K562 (cell line): ENCODE results near the gene HLA-B. TPM values are rescaled to one million over a fixed set of nuclear protein-coding genes. Genes with fewer than 3 reads are reported as not detected.

Experiments
- ATAC-seq: fragments of 200-7000 bp; cut with Tn5 transposase; 3 replicates; pipeline ENCODE4 v1.9.1; 2020; ENCODE audit warnings: moderate library complexity
- BruUV-seq: library from RNA; stranded (reverse); fragments of 400-500 nt; replicated peaks from 2 replicates; lab custom pipeline; 2021; lab: Mats Ljungman, UMichigan
- CTCF ChIA-PET: fragments of 300-600 bp; formaldehyde crosslinking; extraction: SDS; loops from one replicate; lab custom pipeline; 2021; ENCODE audit warnings: low intra/inter-chr PET ratio; lab: Yijun Ruan, JAX
- POLR2A ChIA-PET: fragments of 300-600, 350-650 bp; sonication (Branson Sonifier 250); formaldehyde crosslinking; extraction: SDS; loops from one replicate; lab custom pipeline; 2021; ENCODE audit warnings: antibody characterized with exemption, inconsistent platforms; lab: Yijun Ruan, JAX
- DNase-seq, 4 experiments: peaks; one replicate each; pipeline versions ENCODE4 v3.0.0 to v3.0.0-alpha.2; 2011 to 2018; ENCODE audit warnings: low spot score in 3 of 4, mixed read lengths in 3 of 4; ENCODE audit errors: extremely low read depth in 1 of 4
- FAIRE-seq: peaks from 2 replicates; lab custom pipeline; 2011; peaks lifted over from hg19 to GRCh38; lab: Jason Lieb, UNC
- H2AFZ ChIP-seq: 2 replicates; pipeline ENCODE4 v1.6.0; 2011; ENCODE audit warnings: low read depth, low read length, control low read depth, inconsistent platforms
- H3K27ac ChIP-seq: fragments of 200-600 bp; 3 replicates; pipeline ENCODE4 v1.8.0; 2011; ENCODE audit warnings: low read depth, mild to moderate bottlenecking, control low read depth, inconsistent platforms, low read length, moderate library complexity, mixed read lengths; ENCODE audit errors: extremely low read depth
- H3K27me3 ChIP-seq, 2 experiments: fragments of 300-600 bp in 1 of 2; 2 replicates in 1 of 2; 3 replicates in 1 of 2; pipeline versions ENCODE4 v1.6.0 to v1.8.0; 2011; ENCODE audit warnings: inconsistent platforms in 2 of 2, low read length in 2 of 2, mild to moderate bottlenecking in 1 of 2, mixed read lengths in 1 of 2, moderate library complexity in 1 of 2; ENCODE audit not compliant: control insufficient read depth in 2 of 2, insufficient read depth in 2 of 2
- H3K36me3 ChIP-seq: fragments of 300-600 bp; 3 replicates; pipeline ENCODE4 v1.8.0; 2011; ENCODE audit warnings: mild to moderate bottlenecking, low read length, inconsistent platforms; ENCODE audit not compliant: control insufficient read depth, insufficient read depth
- H3K4me1 ChIP-seq, 2 experiments: fragments of 200-600 bp in 1 of 2; replicated peaks in 1 of 2; 2 replicates in 1 of 2; 3 replicates in 1 of 2; pipeline versions ENCODE4 v1.5.1 to v1.8.0; 2011; ENCODE audit warnings: inconsistent platforms in 2 of 2, low read length in 2 of 2, mild to moderate bottlenecking in 1 of 2, mixed read lengths in 1 of 2, moderate library complexity in 1 of 2; ENCODE audit not compliant: control insufficient read depth in 2 of 2, insufficient read depth in 2 of 2
- H3K4me2 ChIP-seq: 2 replicates; pipeline ENCODE4 v1.6.1; 2011; ENCODE audit warnings: low read length, control low read depth, inconsistent platforms, mixed read lengths; ENCODE audit not compliant: insufficient read depth
- H3K4me3 ChIP-seq: fragments of 200-600 bp; sonication (generic), shearing (Covaris generic); 2 replicates; pipeline ENCODE4 v1.5.1; 2016; ENCODE audit warnings: control low read depth, inconsistent platforms
- H3K79me2 ChIP-seq: fragments of 200-600 bp; 3 replicates; pipeline ENCODE4 v1.8.0; 2011; ENCODE audit warnings: low read length, inconsistent platforms; ENCODE audit not compliant: control insufficient read depth, insufficient read depth
- H3K9ac ChIP-seq, 2 experiments: 2 replicates each; pipeline versions ENCODE4 v1.6.0 to v1.6.1; 2011; ENCODE audit warnings: low read depth in 2 of 2, low read length in 2 of 2, control low read depth in 1 of 2, inconsistent platforms in 1 of 2, mild to moderate bottlenecking in 1 of 2, mixed read lengths in 1 of 2; ENCODE audit not compliant: insufficient read depth in 1 of 2
- H3K9me1 ChIP-seq: one replicate; pipeline ENCODE4 v1.6.0; 2011; ENCODE audit warnings: inconsistent platforms, mild to moderate bottlenecking, low read length, moderate library complexity; ENCODE audit not compliant: control insufficient read depth, insufficient read depth
- H3K9me3 ChIP-seq: replicated peaks from 2 replicates; pipeline ENCODE4 v1.5.1; 2011; ENCODE audit warnings: low read depth, low read length, inconsistent platforms; ENCODE audit not compliant: control insufficient read depth, insufficient read depth
- H4K20me1 ChIP-seq: replicated peaks from 2 replicates; pipeline ENCODE4 v1.6.1; 2011; ENCODE audit warnings: low read length, inconsistent platforms, mixed read lengths; ENCODE audit not compliant: control insufficient read depth, insufficient read depth
- CAMTA2 ChIP-seq: fragments of 250-450 bp; sonication (Bioruptor Pico); conservative IDR thresholded peaks from 2 replicates; pipeline ENCODE4 v1.5.1; 2022
- CBFA2T3 ChIP-seq: fragments of 450-650 bp; IDR thresholded peaks from 2 replicates; pipeline ENCODE4 v1.6.1; 2017
- CBFB ChIP-seq: sonication (generic); formaldehyde crosslinking; IDR thresholded peaks from 2 replicates; pipeline ENCODE4 v1.4.0; 2020; ENCODE audit warnings: mild to moderate bottlenecking, missing genetic modification reagents
- CHD4 ChIP-seq: fragments of 200-600 bp; sonication (generic); IDR thresholded peaks from 3 replicates; pipeline ENCODE4 v1.6.1; 2012; ENCODE audit warnings: low read depth, mild to moderate bottlenecking, mixed read lengths, low read length, inconsistent platforms; ENCODE audit not compliant: insufficient read depth, insufficient replicate concordance, poor library complexity, severe bottlenecking
- EP300 ChIP-seq: IDR thresholded peaks from 2 replicates; pipeline ENCODE4 v1.6.1; 2012; ENCODE audit warnings: low read length, improper control_type of control experiment
- FOS ChIP-seq: IDR thresholded peaks from 3 replicates; pipeline ENCODE4 v1.6.1; 2011; ENCODE audit not compliant: insufficient read length; ENCODE audit errors: extremely low read depth
- FOXP1 ChIP-seq: sonication (generic); formaldehyde crosslinking; IDR thresholded peaks from 2 replicates; pipeline ENCODE4 v1.8.0; 2022; ENCODE audit warnings: mild to moderate bottlenecking, missing genetic modification reagents
- HOXB6 ChIP-seq: fragments of 250-450 bp; sonication (Bioruptor Pico); IDR thresholded peaks from 2 replicates; pipeline ENCODE4 v1.5.1; 2022; ENCODE audit warnings: mild to moderate bottlenecking, borderline replicate concordance
- OTX1 ChIP-seq: fragments of 450-650 bp; formaldehyde crosslinking; IDR thresholded peaks from 2 replicates; pipeline ENCODE4 v1.4.0; 2022; ENCODE audit warnings: mild to moderate bottlenecking
- ZNF212 ChIP-seq: fragments of 450-650 bp; formaldehyde crosslinking; IDR thresholded peaks from 2 replicates; pipeline ENCODE4 v1.4.0; 2020; ENCODE audit warnings: mild to moderate bottlenecking
- ZNF696 ChIP-seq: fragments of 250-450 bp; sonication (Bioruptor Pico); conservative IDR thresholded peaks from 2 replicates; pipeline ENCODE4 v1.4.0; 2020; ENCODE audit warnings: mild to moderate bottlenecking, moderate library complexity
- ZNF75A ChIP-seq: fragments of 450-650 bp; formaldehyde crosslinking; IDR thresholded peaks from 2 replicates; pipeline ENCODE4 v1.4.0; 2020; ENCODE audit warnings: mild to moderate bottlenecking
- WGBS: fragments of 100-300 bp; shearing (Covaris generic); methylation state at CpG from one replicate; pipeline ENCODE4 v1.1.6; 2016; ENCODE audit warnings: low coverage, mixed read lengths; ENCODE audit not compliant: insufficient coverage; ENCODE audit errors: missing lambda C conversion rate; 5-methylcytosine and 5-hydroxymethylcytosine counted together
- in situ Hi-C: fragments of 300-500 bp; cut with MboI; formaldehyde crosslinking; loops from 4 replicates; pipeline ENCODE4 v1.15.0; 2018; ENCODE audit warnings: inconsistent platforms, mixed read lengths
- intact Hi-C: fragments of 100-400 bp; cut with micrococcal nuclease; formaldehyde crosslinking; loops from 2 replicates; pipeline ENCODE4 v1.14.2; 2022
- polyA plus RNA-seq, 8 experiments: library from polyadenylated mRNA; depleted of rRNA in 4 of 8; stranded (reverse) in 5 of 8; unstranded in 3 of 8; fragments of >200 nt; fragmentation: Nextera tagmentation in 2 of 8; fragmentation: Illumina TruSeq in 1 of 8; extraction: Ambion mirVana in 2 of 8; extraction: Trizol in 1 of 8; gene quantifications; 2 replicates each; pipeline versions ENCODE4 v1.2.1 to v1.2.3, GENCODE V29; 2011 to 2014; ENCODE audit warnings: inconsistent platforms in 1 of 8, missing spikeins in 1 of 8
- total RNA-seq, 7 experiments: library from RNA; depleted of rRNA in 6 of 7; stranded (reverse); fragments of >200 nt in 6 of 7; fragmentation: Illumina TruSeq in 2 of 7; extraction: Trizol in 2 of 7; gene quantifications; 2 replicates each; pipeline versions ENCODE4 v1.2.1 to v1.2.3, GENCODE V29; 2011 to 2021; ENCODE audit warnings: low replicate concordance in 1 of 7
- TF ChIP-seq, protein P1 (sequence below): fragments of 450-650 bp; formaldehyde crosslinking; IDR thresholded peaks from 2 replicates; pipeline ENCODE4 v1.4.0; 2020; ENCODE audit warnings: mild to moderate bottlenecking, moderate library complexity
- TF ChIP-seq, protein P2 (sequence below): fragments of 450-650 bp; IDR thresholded peaks from 2 replicates; pipeline ENCODE4 v1.6.1; 2016; ENCODE audit warnings: low read depth

HLA-B gene
- total and polyA plus RNA-seq, 9 of the 15 experiments (the other 6 are each of a cell fraction or from before 2014, with no cell fraction given): 0.07 to 9.7 (median 0.65) TPM; not detected in 2

DNA sequence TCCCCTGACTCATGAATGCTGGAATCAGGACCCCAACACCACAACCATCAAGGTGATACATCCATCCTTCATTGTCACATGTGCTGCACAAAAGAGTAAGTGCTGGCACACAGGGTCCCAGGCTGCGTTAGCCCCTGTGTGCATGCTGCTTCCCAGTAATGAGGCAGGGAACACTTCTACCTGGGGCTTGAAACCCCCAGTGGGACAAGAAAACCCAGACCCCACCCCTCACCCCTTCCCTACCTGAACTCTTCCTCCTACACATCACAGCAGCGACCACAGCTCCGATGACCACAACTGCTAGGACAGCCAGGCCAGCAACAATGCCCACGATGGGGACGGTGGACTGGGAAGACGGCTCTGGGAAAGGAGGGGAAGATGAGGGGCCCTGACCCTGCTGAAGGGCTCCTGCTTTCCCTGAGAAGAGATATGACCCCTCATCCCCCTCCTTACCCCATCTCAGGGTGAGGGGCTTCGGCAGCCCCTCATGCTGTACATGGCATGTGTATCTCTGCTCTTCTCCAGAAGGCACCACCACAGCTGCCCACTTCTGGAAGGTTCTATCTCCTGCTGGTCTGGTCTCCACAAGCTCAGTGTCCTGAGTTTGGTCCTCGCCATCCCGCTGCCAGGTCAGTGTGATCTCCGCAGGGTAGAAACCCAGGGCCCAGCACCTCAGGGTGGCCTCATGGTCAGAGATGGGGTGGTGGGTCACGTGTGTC is 2.0 kb downstream of the HLA-B start:
- H3K27me3 ChIP-seq: peaks cover 25 to 41% of the 10 kb centered on the region in 2 experiments
- peaks cover 0 to 12% of the 10 kb centered on the region in 2 experiments; a peak in 2 of 5 replicates for H3K4me1 ChIP-seq
- H2AFZ ChIP-seq: no peak overlapping the region
- no peaks in the 10 kb centered on the region for H3K9me1 ChIP-seq
- no peak overlapping the region for H3K4me2 ChIP-seq
- CTCF ChIA-PET: no interaction called here
- FAIRE-seq (no peak), ATAC-seq (no peak), DNase-seq (no peak)
- in situ Hi-C loops: loop anchor here (5.0 kb wide), 1 partner anchor 88 kb away; no protein-coding TSS in a partner anchor
- no peaks in the 10 kb centered on the region for H4K20me1 ChIP-seq
- no peaks in the 10 kb centered on the region for H3K79me2 ChIP-seq
- no TSS peak for BruUV-seq
- H3K36me3 ChIP-seq: no peaks in the 10 kb centered on the region
- intact Hi-C loops: no loop called here
- no peak overlapping the region for H3K4me3 ChIP-seq
- POLR2A ChIA-PET: interaction anchor here (0.5 to 0.6 kb wide), 2 partner anchors 127 to 209 kb away, joined by 3 read pairs; no protein-coding TSS in a partner anchor
- no peak overlapping the region for H3K9ac ChIP-seq
- WGBS: 3% methylated on average over 11 of the region's 11 CpGs
- no peak overlapping the region for H3K27ac ChIP-seq
- no peaks in the 10 kb centered on the region for H3K9me3 ChIP-seq
- TF ChIP-seq CAMTA2: no peak
- TF ChIP-seq, protein P1, sequence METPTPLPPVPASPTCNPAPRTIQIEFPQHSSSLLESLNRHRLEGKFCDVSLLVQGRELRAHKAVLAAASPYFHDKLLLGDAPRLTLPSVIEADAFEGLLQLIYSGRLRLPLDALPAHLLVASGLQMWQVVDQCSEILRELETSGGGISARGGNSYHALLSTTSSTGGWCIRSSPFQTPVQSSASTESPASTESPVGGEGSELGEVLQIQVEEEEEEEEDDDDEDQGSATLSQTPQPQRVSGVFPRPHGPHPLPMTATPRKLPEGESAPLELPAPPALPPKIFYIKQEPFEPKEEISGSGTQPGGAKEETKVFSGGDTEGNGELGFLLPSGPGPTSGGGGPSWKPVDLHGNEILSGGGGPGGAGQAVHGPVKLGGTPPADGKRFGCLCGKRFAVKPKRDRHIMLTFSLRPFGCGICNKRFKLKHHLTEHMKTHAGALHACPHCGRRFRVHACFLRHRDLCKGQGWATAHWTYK: no peak
- no peak for TF ChIP-seq EP300
- no peak for TF ChIP-seq ZNF212
- TF ChIP-seq FOS: no peak
- no peak for TF ChIP-seq CBFB (CRISPR knock-in tag)
- TF ChIP-seq ZNF75A (CRISPR knock-in tag): no peak
- no peak for TF ChIP-seq ZNF696 (CRISPR knock-in tag)
- TF ChIP-seq OTX1: no peak
- no peak for TF ChIP-seq CBFA2T3
- no peak for TF ChIP-seq CHD4
- TF ChIP-seq, protein P2, sequence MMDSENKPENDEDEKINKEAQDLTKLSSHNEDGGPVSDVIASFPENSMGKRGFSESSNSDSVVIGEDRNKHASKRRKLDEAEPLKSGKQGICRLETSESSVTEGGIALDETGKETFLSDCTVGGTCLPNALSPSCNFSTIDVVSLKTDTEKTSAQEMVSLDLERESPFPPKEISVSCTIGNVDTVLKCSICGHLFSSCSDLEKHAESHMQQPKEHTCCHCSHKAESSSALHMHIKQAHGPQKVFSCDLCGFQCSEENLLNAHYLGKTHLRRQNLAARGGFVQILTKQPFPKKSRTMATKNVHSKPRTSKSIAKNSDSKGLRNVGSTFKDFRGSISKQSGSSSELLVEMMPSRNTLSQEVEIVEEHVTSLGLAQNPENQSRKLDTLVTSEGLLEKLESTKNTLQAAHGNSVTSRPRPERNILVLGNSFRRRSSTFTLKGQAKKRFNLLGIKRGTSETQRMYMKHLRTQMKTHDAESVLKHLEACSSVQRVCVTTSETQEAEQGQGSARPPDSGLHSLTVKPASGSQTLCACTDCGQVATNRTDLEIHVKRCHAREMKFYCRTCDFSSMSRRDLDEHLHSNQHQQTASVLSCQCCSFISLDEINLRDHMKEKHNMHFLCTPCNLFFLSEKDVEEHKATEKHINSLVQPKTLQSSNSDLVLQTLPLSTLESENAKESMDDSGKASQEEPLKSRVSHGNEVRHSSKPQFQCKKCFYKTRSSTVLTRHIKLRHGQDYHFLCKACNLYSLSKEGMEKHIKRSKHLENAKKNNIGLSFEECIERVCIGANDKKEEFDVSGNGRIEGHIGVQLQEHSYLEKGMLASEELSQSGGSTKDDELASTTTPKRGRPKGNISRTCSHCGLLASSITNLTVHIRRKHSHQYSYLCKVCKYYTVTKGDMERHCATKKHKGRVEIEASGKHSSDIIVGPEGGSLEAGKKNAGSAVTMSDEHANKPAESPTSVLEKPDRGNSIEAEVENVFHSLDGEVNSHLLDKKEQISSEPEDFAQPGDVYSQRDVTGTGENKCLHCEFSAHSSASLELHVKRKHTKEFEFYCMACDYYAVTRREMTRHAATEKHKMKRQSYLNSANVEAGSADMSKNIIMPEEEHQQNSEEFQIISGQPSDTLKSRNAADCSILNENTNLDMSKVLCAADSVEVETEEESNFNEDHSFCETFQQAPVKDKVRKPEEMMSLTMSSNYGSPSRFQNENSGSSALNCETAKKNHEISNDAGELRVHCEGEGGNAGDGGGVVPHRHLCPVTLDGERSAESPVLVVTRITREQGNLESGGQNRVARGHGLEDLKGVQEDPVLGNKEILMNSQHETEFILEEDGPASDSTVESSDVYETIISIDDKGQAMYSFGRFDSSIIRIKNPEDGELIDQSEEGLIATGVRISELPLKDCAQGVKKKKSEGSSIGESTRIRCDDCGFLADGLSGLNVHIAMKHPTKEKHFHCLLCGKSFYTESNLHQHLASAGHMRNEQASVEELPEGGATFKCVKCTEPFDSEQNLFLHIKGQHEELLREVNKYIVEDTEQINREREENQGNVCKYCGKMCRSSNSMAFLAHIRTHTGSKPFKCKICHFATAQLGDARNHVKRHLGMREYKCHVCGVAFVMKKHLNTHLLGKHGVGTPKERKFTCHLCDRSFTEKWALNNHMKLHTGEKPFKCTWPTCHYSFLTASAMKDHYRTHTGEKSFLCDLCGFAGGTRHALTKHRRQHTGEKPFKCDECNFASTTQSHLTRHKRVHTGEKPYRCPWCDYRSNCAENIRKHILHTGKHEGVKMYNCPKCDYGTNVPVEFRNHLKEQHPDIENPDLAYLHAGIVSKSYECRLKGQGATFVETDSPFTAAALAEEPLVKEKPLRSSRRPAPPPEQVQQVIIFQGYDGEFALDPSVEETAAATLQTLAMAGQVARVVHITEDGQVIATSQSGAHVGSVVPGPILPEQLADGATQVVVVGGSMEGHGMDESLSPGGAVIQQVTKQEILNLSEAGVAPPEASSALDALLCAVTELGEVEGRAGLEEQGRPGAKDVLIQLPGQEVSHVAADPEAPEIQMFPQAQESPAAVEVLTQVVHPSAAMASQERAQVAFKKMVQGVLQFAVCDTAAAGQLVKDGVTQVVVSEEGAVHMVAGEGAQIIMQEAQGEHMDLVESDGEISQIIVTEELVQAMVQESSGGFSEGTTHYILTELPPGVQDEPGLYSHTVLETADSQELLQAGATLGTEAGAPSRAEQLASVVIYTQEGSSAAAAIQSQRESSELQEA: no peak
- TF ChIP-seq HOXB6 (CRISPR knock-in tag): no peak
- TF ChIP-seq FOXP1: no peak
